OCI-LY1 (cell line): ENCODE results near the gene MYO1G.

Experiments used
- H2AFZ ChIP-seq: fragments of 200-600 bp; sonication (generic), shearing (Covaris generic); 2 replicates; pipeline ENCODE4 v1.6.0; 2014; ENCODE audit warnings: antibody characterized with exemption, mild to moderate bottlenecking, low read length
- H3F3A ChIP-seq: fragments of 200-600 bp; sonication (generic), shearing (Covaris generic); 2 replicates; pipeline ENCODE4 v1.6.0; 2014; ENCODE audit warnings: mild to moderate bottlenecking, antibody characterized with exemption, low read length, moderate library complexity; ENCODE audit not compliant: insufficient read depth
- H3K27ac ChIP-seq: fragments of 200-600 bp; sonication (generic); 2 replicates; pipeline ENCODE4 v1.5.1; 2014; ENCODE audit warnings: low read length, mixed run types, mild to moderate bottlenecking, low read depth; ENCODE audit not compliant: poor library complexity, severe bottlenecking
- H3K27me3 ChIP-seq: fragments of 200-600 bp; sonication (generic); 2 replicates; pipeline ENCODE4 v1.6.0; 2014; ENCODE audit warnings: antibody characterized with exemption, mild to moderate bottlenecking, low read length, moderate library complexity; ENCODE audit not compliant: insufficient read depth
- H3K36me3 ChIP-seq: fragments of 200-600 bp; sonication (generic); 2 replicates; pipeline ENCODE4 v1.6.1; 2014; ENCODE audit warnings: mild to moderate bottlenecking, antibody characterized with exemption, low read length, moderate library complexity, mixed read lengths; ENCODE audit not compliant: insufficient read depth
- H3K4me1 ChIP-seq: fragments of 200-600 bp; sonication (generic); 2 replicates; pipeline ENCODE4 v1.5.1; 2014; ENCODE audit warnings: mild to moderate bottlenecking, low read length, moderate library complexity; ENCODE audit not compliant: insufficient read depth, severe bottlenecking
- H3K4me2 ChIP-seq: fragments of 200-600 bp; sonication (generic), shearing (Covaris generic); 2 replicates; pipeline ENCODE4 v1.6.1; 2014; ENCODE audit warnings: low read length
- H3K4me3 ChIP-seq: fragments of 200-600 bp; sonication (generic); 2 replicates; pipeline ENCODE4 v1.5.1; 2014; ENCODE audit warnings: low read length, low read depth, mild to moderate bottlenecking, mixed read lengths; ENCODE audit not compliant: poor library complexity, severe bottlenecking
- H3K79me2 ChIP-seq: fragments of 200-600 bp; shearing (Covaris generic); 2 replicates; pipeline ENCODE4 v1.6.1; 2016; ENCODE audit warnings: mixed run types, low read length, mixed read lengths; ENCODE audit not compliant: insufficient read depth
- H3K9ac ChIP-seq: fragments of 200-600 bp; sonication (generic), shearing (Covaris generic); 2 replicates; pipeline ENCODE4 v1.6.1; 2014; ENCODE audit warnings: mild to moderate bottlenecking, low read length, mixed read lengths
- H3K9me2 ChIP-seq: fragments of 200-600 bp; sonication (generic), shearing (Covaris generic); 2 replicates; pipeline ENCODE4 v1.6.1; 2014; ENCODE audit warnings: low read depth, mild to moderate bottlenecking, low read length, mixed read lengths
- H3K9me3 ChIP-seq: fragments of 200-600 bp; shearing (Covaris generic); 2 replicates; pipeline ENCODE4 v1.6.1; 2014; ENCODE audit warnings: low read length, mixed read lengths
- H4K20me1 ChIP-seq: fragments of 200-600 bp; sonication (generic), shearing (Covaris generic); 2 replicates; pipeline ENCODE4 v1.6.0; 2016; ENCODE audit warnings: mild to moderate bottlenecking, low read length; ENCODE audit not compliant: insufficient read depth
- CTCF ChIP-seq: fragments of 200-600 bp; sonication (generic), shearing (Covaris generic); IDR thresholded peaks from 2 replicates; pipeline ENCODE4 v1.5.1; 2017; ENCODE audit warnings: mild to moderate bottlenecking, antibody characterized with exemption, low read length, moderate library complexity, mixed read lengths
- EZH2 ChIP-seq: fragments of 200-600 bp; sonication (generic), shearing (Covaris generic); IDR thresholded peaks from 2 replicates; pipeline ENCODE4 v1.8.0; 2017; ENCODE audit warnings: borderline replicate concordance, mixed run types, mild to moderate bottlenecking, antibody characterized with exemption, low read length, moderate library complexity, mixed read lengths

MYO1G gene

GRCh38 chr7:44918029-44918428 lies 60.8 kb downstream of the MYO1G start:
- TF ChIP-seq CTCF (no peak), EZH2 (no peak)
- no peaks in the 10 kb centered on the region for H3K9me2 ChIP-seq
- H3K4me2 ChIP-seq = no peak overlapping the region
- H3K4me3 ChIP-seq = no peak overlapping the region
- no peaks in the 10 kb centered on the region; the same call in 1 of the 2 replicates for H3K9me3 ChIP-seq
- H3K27ac ChIP-seq = no peak overlapping the region
- no peaks in the 10 kb centered on the region for H4K20me1 ChIP-seq
- H3K4me1 ChIP-seq = no peaks in the 10 kb centered on the region
- no peaks in the 10 kb centered on the region for H3K36me3 ChIP-seq
- no peak overlapping the region for H3K9ac ChIP-seq
- no peaks in the 10 kb centered on the region for H3F3A ChIP-seq
- no peaks in the 10 kb centered on the region for H3K79me2 ChIP-seq
- no peak overlapping the region for H2AFZ ChIP-seq
- no peaks in the 10 kb centered on the region for H3K27me3 ChIP-seq

- Histone ChIP-seq H3K4me3 (no peak overlapping the region), H3K79me2 (no peaks in the 10 kb centered on the region), H3K9me3 (no peaks in the 10 kb centered on the region; the same call in 1 of the 2 replicates), H3K4me1 (no peaks in the 10 kb centered on the region), H2AFZ (no peak overlapping the region), H3K4me2 (no peak overlapping the region), H3F3A (no peaks in the 10 kb centered on the region), H3K27ac (no peak overlapping the region), H3K9me2 (no peaks in the 10 kb centered on the region), H3K27me3 (no peaks in the 10 kb centered on the region), H4K20me1 (no peaks in the 10 kb centered on the region), H3K9ac (no peak overlapping the region), H3K36me3 (no peaks in the 10 kb centered on the region)
- TF ChIP-seq EZH2 (no peak), CTCF (no peak)
Observed at GRCh38 chr7:44917465-44917864, 61.4 kb downstream of the MYO1G start.

GRCh38 chr7:44914992-44915607 lies 63.7 kb downstream of the MYO1G start:
- Histone ChIP-seq H3K9me3 (no peaks in the 10 kb centered on the region; the same call in 1 of the 2 replicates), H4K20me1 (no peaks in the 10 kb centered on the region), H3K9me2 (no peaks in the 10 kb centered on the region), H3K9ac (no peak overlapping the region), H3K4me2 (no peak overlapping the region), H3K27me3 (no peaks in the 10 kb centered on the region), H3K79me2 (no peaks in the 10 kb centered on the region), H3K4me3 (no peak overlapping the region), H2AFZ (no peak overlapping the region), H3F3A (no peaks in the 10 kb centered on the region), H3K27ac (no peak overlapping the region), H3K36me3 (no peaks in the 10 kb centered on the region), H3K4me1 (no peaks in the 10 kb centered on the region)
- no peak for TF ChIP-seq CTCF
- no peak for TF ChIP-seq EZH2
